ENCODE measurements around the gene DAGLB.

DAGLB gene, protein sequence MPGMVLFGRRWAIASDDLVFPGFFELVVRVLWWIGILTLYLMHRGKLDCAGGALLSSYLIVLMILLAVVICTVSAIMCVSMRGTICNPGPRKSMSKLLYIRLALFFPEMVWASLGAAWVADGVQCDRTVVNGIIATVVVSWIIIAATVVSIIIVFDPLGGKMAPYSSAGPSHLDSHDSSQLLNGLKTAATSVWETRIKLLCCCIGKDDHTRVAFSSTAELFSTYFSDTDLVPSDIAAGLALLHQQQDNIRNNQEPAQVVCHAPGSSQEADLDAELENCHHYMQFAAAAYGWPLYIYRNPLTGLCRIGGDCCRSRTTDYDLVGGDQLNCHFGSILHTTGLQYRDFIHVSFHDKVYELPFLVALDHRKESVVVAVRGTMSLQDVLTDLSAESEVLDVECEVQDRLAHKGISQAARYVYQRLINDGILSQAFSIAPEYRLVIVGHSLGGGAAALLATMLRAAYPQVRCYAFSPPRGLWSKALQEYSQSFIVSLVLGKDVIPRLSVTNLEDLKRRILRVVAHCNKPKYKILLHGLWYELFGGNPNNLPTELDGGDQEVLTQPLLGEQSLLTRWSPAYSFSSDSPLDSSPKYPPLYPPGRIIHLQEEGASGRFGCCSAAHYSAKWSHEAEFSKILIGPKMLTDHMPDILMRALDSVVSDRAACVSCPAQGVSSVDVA

GRCh38 chr7:6447581-6448199, at the start of gene DAGLB:
Gene DAGLB (minus strand): TSS chr7:6447954. CDS start chr7:6447842, 112 bp downstream.
- H3K4me3 ChIP-seq (ENCODE audit: control insufficient read depth, low read depth, low read length), result peak within 1 kb of the TSS; percentile 94
- no peak for TF ChIP-seq CTCF (IDR thresholded peaks at IDR 0.05; ENCODE audit: control insufficient read depth, insufficient read depth, low read depth, low read length, missing control alignments)
- DNase-seq (ENCODE audit: low read depth), result peak; percentile 40

DNA sequence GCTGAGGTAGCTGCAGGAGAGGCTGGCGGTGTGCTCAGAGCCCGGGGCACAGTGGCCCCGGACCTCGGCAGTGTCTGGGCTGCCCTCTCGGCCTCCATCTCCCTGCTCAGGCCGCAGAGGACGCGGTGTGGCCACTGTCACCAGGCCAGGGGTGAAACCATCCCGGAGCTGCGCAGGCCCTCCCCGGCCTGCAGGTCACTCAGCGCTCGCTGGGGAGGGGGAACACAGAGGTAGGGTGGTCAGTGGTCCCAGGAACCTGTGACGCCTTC, 49.8 kb upstream of the DAGLB start:
- no peak for TF ChIP-seq CTCF (IDR thresholded peaks at IDR 0.05; ENCODE audit: control insufficient read depth, insufficient read depth, low read depth, low read length, missing control alignments)
- no peak for DNase-seq (ENCODE audit: low read depth)
- H3K4me3 ChIP-seq (ENCODE audit: control insufficient read depth, low read depth, low read length), result no peak overlapping the region

DNA sequence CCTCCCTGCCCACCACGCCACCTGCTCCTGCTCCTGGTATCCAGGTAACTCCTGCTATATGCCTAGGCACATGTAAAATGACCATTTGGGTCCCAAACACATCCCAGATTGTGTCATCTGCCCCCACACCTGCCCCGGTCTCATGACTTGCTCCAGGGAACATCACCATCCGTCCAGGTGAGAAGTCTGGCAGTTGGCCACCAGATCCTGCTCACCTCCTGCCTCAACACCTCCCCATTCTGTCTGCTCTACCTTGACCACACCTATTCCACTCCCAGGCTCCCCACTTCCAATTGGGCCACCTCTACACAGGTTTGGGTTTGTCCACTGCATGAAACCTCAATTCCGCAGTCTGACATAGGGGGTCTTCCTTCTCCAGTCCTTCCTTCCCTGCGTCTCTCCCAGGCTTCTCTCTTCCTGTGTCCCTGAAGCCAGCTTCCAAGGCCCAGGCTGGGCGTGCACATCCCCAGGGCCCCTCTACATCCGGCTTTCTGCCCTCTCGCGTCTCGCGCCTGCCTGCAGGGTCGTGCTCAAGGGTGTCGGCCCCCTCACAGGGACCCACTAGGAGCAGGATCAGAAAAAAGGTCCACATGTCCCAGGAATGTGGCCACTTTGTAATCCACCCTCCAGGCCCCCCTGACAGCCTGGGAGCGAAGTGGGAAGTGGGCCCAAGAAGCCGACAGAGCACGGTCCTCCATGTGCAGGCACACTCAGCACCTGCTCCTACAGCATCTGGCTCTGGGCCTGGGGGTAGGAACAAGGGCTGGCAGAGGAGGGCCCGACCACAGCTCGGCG, 49.3 kb upstream of the DAGLB start:
- H3K4me3 ChIP-seq (ENCODE audit: control insufficient read depth, low read depth, low read length), result no peak overlapping the region
- TF ChIP-seq CTCF (IDR thresholded peaks at IDR 0.05; ENCODE audit: control insufficient read depth, insufficient read depth, low read depth, low read length, missing control alignments), result no peak
- no peak for DNase-seq (ENCODE audit: low read depth)

DNA sequence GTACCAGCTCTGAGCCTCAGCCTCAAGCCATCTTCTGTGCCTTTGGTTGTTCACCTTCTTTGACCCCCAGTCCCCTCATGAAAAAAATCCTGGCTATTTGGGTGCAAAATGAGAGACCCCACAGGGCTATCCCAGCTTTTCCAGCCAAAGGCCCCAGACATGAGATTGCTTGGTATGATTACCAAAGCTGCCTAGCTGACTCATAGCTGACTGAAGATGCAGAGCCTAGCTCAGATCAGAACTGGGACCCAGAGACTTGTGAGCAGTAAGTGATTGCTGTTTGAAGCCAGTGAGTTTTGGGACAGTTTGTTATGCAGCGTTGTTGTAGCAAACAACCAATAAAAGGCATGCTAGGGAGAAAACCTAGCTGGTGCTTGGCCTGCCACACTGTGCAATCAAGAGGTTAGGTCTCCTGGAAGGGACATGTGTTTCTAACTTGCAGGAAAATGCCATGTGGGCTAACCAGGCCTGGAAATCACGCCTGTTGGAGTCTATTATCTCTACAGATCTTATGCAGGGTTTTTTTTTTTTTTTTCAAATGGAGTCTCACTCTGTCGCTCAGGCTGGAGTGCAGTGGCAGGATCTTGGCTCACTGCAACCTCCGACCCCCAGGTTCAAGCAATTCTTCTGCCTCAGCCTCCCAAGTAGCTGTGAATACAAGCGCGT, 48.0 kb upstream of the DAGLB start:
- H3K4me3 ChIP-seq (ENCODE audit: control insufficient read depth, low read depth, low read length), result no peak overlapping the region
- TF ChIP-seq CTCF (IDR thresholded peaks at IDR 0.05; ENCODE audit: control insufficient read depth, insufficient read depth, low read depth, low read length, missing control alignments), result no peak
- DNase-seq (ENCODE audit: low read depth), result no peak

GRCh38 chr7:6494365-6494764, 46.6 kb upstream of the DAGLB start:
- DNase-seq (ENCODE audit: low read depth), result no peak
- no peak for TF ChIP-seq CTCF (IDR thresholded peaks at IDR 0.05; ENCODE audit: control insufficient read depth, insufficient read depth, low read depth, low read length, missing control alignments)
- no peak overlapping the region for H3K4me3 ChIP-seq (ENCODE audit: control insufficient read depth, low read depth, low read length)

DNA sequence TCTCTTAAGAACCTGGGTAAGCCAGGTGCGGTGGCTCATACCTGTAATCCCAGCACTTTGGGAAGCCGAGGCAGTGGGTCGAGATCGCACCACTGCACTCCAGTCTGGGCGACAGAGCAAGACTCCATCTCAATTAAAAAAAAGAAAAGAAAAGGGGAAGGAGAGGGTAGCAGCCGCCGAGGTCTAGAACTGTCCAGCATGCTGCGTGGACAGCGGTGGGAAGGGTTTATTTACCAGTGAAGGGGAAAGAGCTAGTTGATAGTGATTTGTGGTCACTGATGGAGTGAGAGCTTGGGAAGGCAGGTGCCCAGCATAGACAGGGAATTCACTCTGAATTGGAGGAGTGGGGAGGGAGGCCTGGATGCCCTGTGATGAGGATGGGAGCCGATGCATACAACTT, 43.4 kb upstream of the DAGLB start:
- no peak overlapping the region for H3K4me3 ChIP-seq (ENCODE audit: control insufficient read depth, low read depth, low read length)
- no peak for DNase-seq (ENCODE audit: low read depth)
- TF ChIP-seq CTCF (IDR thresholded peaks at IDR 0.05; ENCODE audit: control insufficient read depth, insufficient read depth, low read depth, low read length, missing control alignments), result no peak

Measured in AG09309 (cell line).